DND-41 (cell line): Measurements from ENCODE around the gene ITGA1.
A peak's percentile ranks its signal among the peaks of the same experiment; 100 is the strongest.

Source experiments
- ATAC-seq: fragments of 200-7000 bp; cut with Tn5 transposase; 3 replicates; pipeline ENCODE4 v1.9.1; 2021; ENCODE audit warnings: low read depth; ENCODE audit not compliant: insufficient read depth
- DNase-seq: peaks from one replicate; pipeline ENCODE4 v3.0.0-alpha.2; 2020
- H2AFZ ChIP-seq: 2 replicates; pipeline ENCODE4 v1.6.0; 2012; ENCODE audit warnings: low read depth, low read length
- H3K27ac ChIP-seq: 2 replicates; pipeline ENCODE4 v1.5.1; 2012; ENCODE audit warnings: low read length, inconsistent platforms
- H3K27me3 ChIP-seq: fragments of 200-600 bp; sonication (generic); 2 replicates; pipeline ENCODE4 v1.6.0; 2012; ENCODE audit warnings: low read length, mild to moderate bottlenecking, inconsistent platforms; ENCODE audit not compliant: insufficient read depth, poor library complexity
- H3K36me3 ChIP-seq: 2 replicates; pipeline ENCODE4 v1.5.1; 2012; ENCODE audit warnings: low read length, inconsistent platforms; ENCODE audit not compliant: insufficient read depth
- H3K4me1 ChIP-seq: 2 replicates; pipeline ENCODE4 v1.5.1; 2012; ENCODE audit warnings: mild to moderate bottlenecking, low read length; ENCODE audit not compliant: insufficient read depth
- H3K4me2 ChIP-seq: 2 replicates; pipeline ENCODE4 v1.6.0; 2012; ENCODE audit warnings: mild to moderate bottlenecking, moderate library complexity, low read length, inconsistent platforms; ENCODE audit not compliant: insufficient read depth
- H3K4me3 ChIP-seq, 2 experiments: fragments of 200-600 bp in 1 of 2; shearing (Covaris generic) in 1 of 2; 2 replicates each; pipeline ENCODE4 v1.5.1; 2012 to 2016; ENCODE audit warnings: inconsistent platforms in 2 of 2, low read length in 2 of 2, mild to moderate bottlenecking in 2 of 2, low read depth in 1 of 2, moderate library complexity in 1 of 2
- H3K79me2 ChIP-seq: 2 replicates; pipeline ENCODE4 v1.6.0; 2012; ENCODE audit warnings: low read length, inconsistent platforms; ENCODE audit not compliant: insufficient read depth
- H3K9ac ChIP-seq: 2 replicates; pipeline ENCODE4 v1.6.0; 2012; ENCODE audit warnings: low read depth, mild to moderate bottlenecking, inconsistent platforms, low read length, moderate library complexity
- H3K9me3 ChIP-seq: 2 replicates; pipeline ENCODE4 v1.5.1; 2012; ENCODE audit warnings: low read length, moderate library complexity, mild to moderate bottlenecking, inconsistent platforms; ENCODE audit not compliant: insufficient read depth, severe bottlenecking
- H4K20me1 ChIP-seq: 2 replicates; pipeline ENCODE4 v1.6.0; 2012; ENCODE audit warnings: low read length; ENCODE audit not compliant: insufficient read depth
- CTCF ChIP-seq: IDR thresholded peaks from 2 replicates; pipeline ENCODE4 v1.5.1; 2012; ENCODE audit warnings: borderline replicate concordance, low read length, moderate library complexity, mild to moderate bottlenecking; ENCODE audit not compliant: poor library complexity, severe bottlenecking; ENCODE audit errors: extremely low read depth
- EZH2 ChIP-seq: IDR thresholded peaks from 3 replicates; pipeline ENCODE4 v1.6.1; 2012; ENCODE audit warnings: borderline replicate concordance, low read depth, mild to moderate bottlenecking, moderate library complexity, low read length, inconsistent platforms; ENCODE audit not compliant: severe bottlenecking

Gene ITGA1

GRCh38 chr5:53001541-53001940, 213.8 kb downstream of the ITGA1 start:
- TF ChIP-seq CTCF (no peak), EZH2 (no peak)
- no peak overlapping the region for H3K4me3 ChIP-seq
- no peak overlapping the region for H2AFZ ChIP-seq
- ATAC-seq (no peak), DNase-seq (no peak)
- no peak overlapping the region for H3K9ac ChIP-seq
- 0 out of 2 replicates have a peak, but pooled peaks cover 2% of the 10 kb centered on the region for H3K79me2 ChIP-seq
- H3K27ac ChIP-seq, result no peak overlapping the region
- H4K20me1 ChIP-seq, result no peaks in the 10 kb centered on the region
- no peaks in the 10 kb centered on the region for H3K9me3 ChIP-seq
- H3K4me2 ChIP-seq, result no peak overlapping the region
- peaks cover 29% of the 10 kb centered on the region for H3K4me1 ChIP-seq
- 0 out of 2 replicates have a peak, but pooled peaks cover 2% of the 10 kb centered on the region for H3K36me3 ChIP-seq
- H3K27me3 ChIP-seq, result no peaks in the 10 kb centered on the region

- peaks cover 38% of the 10 kb centered on the region for H3K4me1 ChIP-seq
- no peak for TF ChIP-seq EZH2
- no peak for TF ChIP-seq CTCF
- H3K27ac ChIP-seq, result no peak overlapping the region
- H3K4me3 ChIP-seq, result no peak overlapping the region
- no peaks in the 10 kb centered on the region for H4K20me1 ChIP-seq
- no peak overlapping the region for H3K4me2 ChIP-seq
- no peak overlapping the region for H2AFZ ChIP-seq
- no peak overlapping the region for H3K9ac ChIP-seq
- no peaks in the 10 kb centered on the region for H3K27me3 ChIP-seq
- DNase-seq (no peak), ATAC-seq (no peak)
- H3K9me3 ChIP-seq, result no peaks in the 10 kb centered on the region
- 0 out of 2 replicates have a peak, but pooled peaks cover 2% of the 10 kb centered on the region for H3K79me2 ChIP-seq
- H3K36me3 ChIP-seq, result 0 out of 2 replicates have a peak, but pooled peaks cover 2% of the 10 kb centered on the region
These were observed 214.8 kb downstream of the ITGA1 start for GRCh38 chr5:53002491-53002890.

- DNase-seq, result no peak
- 0 out of 2 replicates have a peak, but pooled peaks cover 2% of the 10 kb centered on the region for H3K36me3 ChIP-seq
These were observed 215.4 kb downstream of the ITGA1 start for GRCh38 chr5:53003144-53003543.

More at GRCh38 chr5:53003144-53003543, 215.4 kb downstream of the ITGA1 start:
- H2AFZ ChIP-seq, result no peak overlapping the region
- H3K9me3 ChIP-seq, result no peaks in the 10 kb centered on the region
- peaks cover 38% of the 10 kb centered on the region for H3K4me1 ChIP-seq
- 0 out of 2 replicates have a peak, but pooled peaks cover 2% of the 10 kb centered on the region for H3K79me2 ChIP-seq
- TF ChIP-seq CTCF (no peak), EZH2 (no peak)
- 0 out of 2 replicates have a peak overlapping the region, but pooled peaks have one; percentile 5 for H3K27ac ChIP-seq
- no peak overlapping the region for H3K9ac ChIP-seq
- no peak overlapping the region for H3K4me2 ChIP-seq
- no peaks in the 10 kb centered on the region for H3K27me3 ChIP-seq
- no peak for ATAC-seq
- H4K20me1 ChIP-seq, result no peaks in the 10 kb centered on the region
- no peak overlapping the region for H3K4me3 ChIP-seq
